SH-SY5Y (cell line): Measurements from ENCODE around the gene COL6A1.

Experiments
- GATA2 ChIP-seq: IDR thresholded peaks from 2 replicates; pipeline ENCODE4 v1.6.1; 2011; ENCODE audit warnings: mild to moderate bottlenecking, low read depth, low read length
- GATA3 ChIP-seq: IDR thresholded peaks from 2 replicates; pipeline ENCODE4 v1.6.1; 2011; ENCODE audit warnings: low read depth, mild to moderate bottlenecking, low read length, moderate library complexity

DNA sequence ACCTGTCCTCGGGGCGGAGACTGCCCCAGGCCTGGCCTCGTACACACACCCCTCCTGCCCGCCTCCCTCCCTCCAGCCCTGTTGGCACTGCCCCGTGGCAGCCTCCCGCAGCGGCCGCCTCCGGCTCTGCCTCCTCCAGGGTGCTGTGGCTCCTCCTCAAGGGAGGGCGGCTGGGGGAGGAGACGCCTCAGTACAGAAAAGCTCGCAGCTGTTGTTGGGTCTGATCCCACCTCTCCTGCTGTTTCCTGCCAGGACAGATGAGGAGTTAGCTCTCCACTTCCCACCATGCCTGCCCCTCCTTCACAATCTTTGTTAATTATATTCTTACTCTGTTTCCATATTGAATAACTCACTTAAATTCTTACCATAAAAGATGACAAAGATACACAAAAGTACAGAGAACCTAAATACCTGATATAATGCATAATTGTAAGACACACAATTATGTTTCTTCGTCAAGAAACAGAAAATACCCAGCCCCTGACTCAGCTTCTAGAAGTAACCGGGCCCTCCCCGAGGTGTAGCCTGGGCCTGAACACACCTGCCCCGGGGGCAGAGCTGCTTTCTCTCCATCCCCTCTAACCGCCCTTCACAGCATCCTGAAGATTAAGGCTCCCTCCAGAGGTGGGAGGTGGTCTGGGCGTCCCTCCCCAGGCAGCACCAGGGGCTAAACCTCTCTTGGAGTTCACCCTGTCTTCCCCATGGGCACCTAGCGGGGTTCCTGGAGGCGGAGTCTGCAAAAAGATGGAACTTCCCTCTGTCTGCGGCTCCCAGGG lies 30.6 kb upstream of the COL6A1 start:
- no peak for TF ChIP-seq GATA3
- no peak for TF ChIP-seq GATA2
